GM18870 (cell line): ENCODE measurements around the gene HSPBP1.

Experiments used
- ATAC-seq: cut with Tn5 transposase; IDR thresholded peaks from one replicate; pipeline ENCODE4 v1.9.1; 2021; ENCODE audit warnings: moderate library complexity; ENCODE audit not compliant: unreplicated experiment

Gene HSPBP1

GRCh38 chr19:55223291-55224037 is 56.4 kb downstream of the HSPBP1 start:
- ATAC-seq, result no peak

- ATAC-seq, result no peak
Observed at GRCh38 chr19:55220525-55220924, 59.4 kb downstream of the HSPBP1 start.

- no peak for ATAC-seq
Observed at GRCh38 chr19:55216461-55217198, 63.3 kb downstream of the HSPBP1 start.

GRCh38 chr19:55213547-55213946 is 66.4 kb downstream of the HSPBP1 start:
- ATAC-seq, result no peak

- ATAC-seq, result no peak
Observed at GRCh38 chr19:55212447-55212846, 67.5 kb downstream of the HSPBP1 start.
